Measurements from ENCODE around the gene NF1.
A peak's percentile ranks its signal among the peaks of the same experiment; 100 is the strongest.

The NF1 gene

GRCh38 chr17:31371511-31372097, 276.8 kb downstream of the NF1 start:
- ChIA-PET CTCF (interaction anchor here (0.6 kb wide), 1 partner anchor 191 kb away, joined by 3 read pairs; no protein-coding TSS in a partner anchor), POLR2A (ENCODE audit: low non-redundant PET) (no interaction called here)
- no peak for TF ChIP-seq CTCF (conservative IDR thresholded peaks at IDR 0.05; ENCODE audit: low read depth)
- H3K27ac ChIP-seq: no peak overlapping the region
- DNase-seq (ENCODE audit: low spot score): no peak

DNA sequence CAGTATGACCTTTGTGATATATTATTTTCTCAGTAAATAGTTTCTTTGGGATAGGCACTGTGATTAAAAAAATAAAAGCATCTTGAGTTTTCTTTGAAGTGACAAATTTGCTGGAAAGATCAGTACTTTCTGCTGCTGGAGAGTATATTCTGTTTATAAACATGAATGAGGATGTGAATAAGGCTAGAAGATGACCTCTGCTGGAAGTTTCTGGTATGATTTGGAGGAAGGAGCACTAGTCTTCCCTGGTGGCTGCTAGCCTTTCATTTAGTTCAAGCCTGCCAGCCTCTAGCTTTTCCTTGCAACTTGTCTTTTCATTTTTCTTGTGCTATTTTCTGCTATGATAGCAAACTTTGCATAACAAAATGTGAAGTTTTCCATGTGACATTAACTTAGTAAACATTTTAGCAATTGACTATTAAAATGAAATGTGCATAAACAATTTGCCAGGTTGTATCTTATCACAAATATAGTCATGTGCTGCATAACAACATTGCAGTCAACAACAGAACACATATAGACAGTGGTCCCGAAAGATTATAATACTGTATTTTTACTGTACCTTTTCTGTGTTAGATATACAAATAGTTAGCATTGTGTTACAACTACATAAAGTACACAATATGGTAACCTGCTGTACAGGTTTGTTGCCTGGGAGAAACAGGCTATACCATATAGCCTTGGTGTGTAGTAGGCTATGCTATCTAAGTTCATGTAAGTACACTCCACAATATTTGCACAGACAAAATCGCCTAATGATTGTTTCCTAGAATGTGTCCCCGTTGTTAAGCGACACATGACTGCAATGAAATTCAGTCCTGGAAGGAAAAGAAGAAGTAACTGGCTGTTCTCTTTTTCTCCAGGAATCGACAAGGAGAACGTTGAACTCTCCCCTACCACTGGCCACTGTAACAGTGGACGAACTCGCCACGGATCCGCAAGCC, 278.6 kb downstream of the NF1 start:
- peak; percentile 67 for TF ChIP-seq CTCF (conservative IDR thresholded peaks at IDR 0.05; ENCODE audit: low read depth)
- H3K27ac ChIP-seq: no peak overlapping the region
- ChIA-PET POLR2A (ENCODE audit: low non-redundant PET) (no interaction called here), CTCF (interaction anchor here (0.6 to 0.9 kb wide), 4 partner anchors 10 to 153 kb away, joined by 3 to 4 read pairs (median 3); no protein-coding TSS in a partner anchor)
- DNase-seq (ENCODE audit: low spot score): peak; percentile 26

DNA sequence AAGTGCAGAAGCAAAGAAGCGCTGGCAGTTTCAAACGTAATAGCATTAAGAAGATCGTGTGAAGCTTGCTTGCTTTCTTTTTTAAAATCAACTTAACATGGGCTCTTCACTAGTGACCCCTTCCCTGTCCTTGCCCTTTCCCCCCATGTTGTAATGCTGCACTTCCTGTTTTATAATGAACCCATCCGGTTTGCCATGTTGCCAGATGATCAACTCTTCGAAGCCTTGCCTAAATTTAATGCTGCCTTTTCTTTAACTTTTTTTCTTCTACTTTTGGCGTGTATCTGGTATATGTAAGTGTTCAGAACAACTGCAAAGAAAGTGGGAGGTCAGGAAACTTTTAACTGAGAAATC, 279.3 kb downstream of the NF1 start:
- no peak for TF ChIP-seq CTCF (conservative IDR thresholded peaks at IDR 0.05; ENCODE audit: low read depth)
- POLR2A ChIA-PET (ENCODE audit: low non-redundant PET): no interaction called here
- no peak for DNase-seq (ENCODE audit: low spot score)
- CTCF ChIA-PET: interaction anchor here (0.6 kb wide), 2 partner anchors 31 to 47 kb away, joined by 3 read pairs; no protein-coding TSS in a partner anchor
- H3K27ac ChIP-seq: no peak overlapping the region

DNA sequence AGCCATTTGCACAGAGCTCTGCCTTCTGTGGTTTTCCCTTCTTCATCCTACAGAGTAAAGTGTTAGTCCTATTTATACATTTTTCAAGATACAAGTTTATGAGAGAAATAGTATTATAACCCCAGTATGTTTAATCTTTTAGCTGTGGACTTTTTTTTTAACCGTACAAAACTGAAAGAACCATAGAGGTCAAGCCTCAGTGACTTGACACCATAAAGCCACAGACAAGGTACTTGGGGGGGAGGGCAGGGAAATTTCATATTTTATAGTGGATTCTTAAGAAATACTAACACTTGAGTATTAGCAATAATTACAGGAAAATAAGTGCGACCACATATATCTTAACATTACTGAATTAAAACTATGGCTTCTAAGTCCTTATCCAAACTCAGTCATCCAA, 279.7 kb downstream of the NF1 start:
- ChIA-PET POLR2A (ENCODE audit: low non-redundant PET) (no interaction called here), CTCF (interaction anchor here (0.6 kb wide), 2 partner anchors 32 to 48 kb away, joined by 3 read pairs; no protein-coding TSS in a partner anchor)
- TF ChIP-seq CTCF (conservative IDR thresholded peaks at IDR 0.05; ENCODE audit: low read depth): no peak
- DNase-seq (ENCODE audit: low spot score): no peak
- H3K27ac ChIP-seq: no peak overlapping the region

DNA sequence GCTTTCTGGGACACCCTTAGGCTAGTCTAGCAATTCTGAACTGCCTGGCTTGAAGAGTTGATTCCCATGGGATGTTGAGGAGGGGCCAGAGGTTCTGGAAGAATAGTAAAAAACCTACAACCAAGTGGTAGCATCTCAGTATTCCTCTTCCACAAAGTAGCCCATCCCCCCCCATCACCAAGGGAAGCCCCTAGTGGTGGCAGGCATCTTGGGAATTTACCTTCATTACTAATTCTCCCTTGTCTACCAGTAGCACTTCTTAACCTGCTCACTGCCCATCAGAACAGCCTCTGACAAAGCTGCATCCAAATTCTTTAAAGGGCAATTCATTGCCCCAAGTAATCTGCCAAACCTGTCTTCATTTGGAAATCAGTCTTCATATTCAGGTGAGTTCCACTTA, 283.9 kb downstream of the NF1 start:
- POLR2A ChIA-PET (ENCODE audit: low non-redundant PET): no interaction called here
- DNase-seq (ENCODE audit: low spot score): no peak
- TF ChIP-seq CTCF (conservative IDR thresholded peaks at IDR 0.05; ENCODE audit: low read depth): no peak
- CTCF ChIA-PET: interaction anchor here (1.3 kb wide), 1 partner anchor 139 kb away, joined by 5 read pairs; no protein-coding TSS in a partner anchor
- no peak overlapping the region for H3K27ac ChIP-seq

DNA sequence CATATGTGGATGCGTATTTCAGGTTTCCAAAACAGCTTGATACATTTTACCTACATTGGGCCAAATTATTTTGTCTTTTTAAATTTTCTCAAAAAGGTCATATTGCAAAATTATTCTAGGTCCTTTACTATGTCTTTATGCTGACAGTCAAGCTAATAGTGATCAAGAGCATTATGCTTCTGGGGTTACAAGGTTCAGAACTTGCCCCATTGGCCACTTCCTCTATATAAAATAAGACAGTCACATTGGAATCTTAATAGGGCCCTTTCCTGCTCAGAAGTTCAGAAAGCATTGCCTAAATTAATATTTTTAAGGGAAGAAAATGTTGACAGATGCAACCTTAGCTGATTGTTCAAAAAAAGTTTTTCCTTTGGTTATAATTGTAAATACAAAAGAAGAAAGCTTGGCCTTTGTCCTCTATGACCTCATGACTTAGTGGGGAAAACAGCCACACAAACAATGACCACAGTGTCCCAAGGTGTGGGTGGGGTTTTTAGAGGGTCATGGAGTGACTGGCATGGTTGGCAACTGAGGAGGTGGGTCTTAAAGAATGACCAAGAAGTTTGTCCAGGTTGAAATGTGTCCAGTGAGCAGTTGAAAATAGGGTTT, 284.9 kb downstream of the NF1 start:
- TF ChIP-seq CTCF (conservative IDR thresholded peaks at IDR 0.05; ENCODE audit: low read depth): no peak
- ChIA-PET CTCF (interaction anchor here (0.6 kb wide), 1 partner anchor 163 kb away, joined by 3 read pairs; no protein-coding TSS in a partner anchor), POLR2A (ENCODE audit: low non-redundant PET) (no interaction called here)
- no peak overlapping the region for H3K27ac ChIP-seq
- no peak for DNase-seq (ENCODE audit: low spot score)

Measured in RWPE1 (cell line).